Ovary (tissue), 3 donors: ENCODE data around the gene PLEKHH1.

Source experiments
- EP300 ChIP-seq: sonication (generic); formaldehyde crosslinking; IDR thresholded peaks from one replicate; pipeline ENCODE4 v1.6.1; 2017; ENCODE audit warnings: antibody characterized with exemption
- TF ChIP-seq, protein P1 (sequence below), 3 donors: fragments of 450-650 bp in 2 of 3; fragments of 200-600 bp in 1 of 3; IDR thresholded peaks; one replicate each; pipeline versions ENCODE4 v1.5.1 to v1.8.0; 2016 to 2022; ENCODE audit warnings: antibody characterized with exemption in 3 of 3, mild to moderate bottlenecking in 1 of 3
- donor health status: DM: no; HTN: no; CAD: no.

DNA sequence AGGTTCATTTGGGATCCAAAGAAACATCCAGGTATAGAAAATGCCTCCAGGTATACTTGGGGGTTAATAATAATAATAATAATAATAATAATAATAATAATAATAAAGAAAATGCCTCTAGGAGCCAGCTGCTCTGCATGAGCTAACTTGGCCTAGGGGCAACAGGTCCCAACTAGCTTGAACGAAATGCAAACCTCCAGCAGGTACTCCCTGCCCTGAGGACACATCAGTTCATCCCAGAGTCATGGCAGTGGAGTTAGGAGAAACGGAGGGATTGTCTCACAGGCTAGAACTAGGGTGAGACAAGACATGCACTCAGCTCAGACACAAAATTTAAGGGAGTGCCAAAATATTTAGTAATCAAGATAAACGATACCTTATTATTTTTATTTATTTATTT is 32.1 kb upstream of the PLEKHH1 start:
- TF ChIP-seq, protein P1, sequence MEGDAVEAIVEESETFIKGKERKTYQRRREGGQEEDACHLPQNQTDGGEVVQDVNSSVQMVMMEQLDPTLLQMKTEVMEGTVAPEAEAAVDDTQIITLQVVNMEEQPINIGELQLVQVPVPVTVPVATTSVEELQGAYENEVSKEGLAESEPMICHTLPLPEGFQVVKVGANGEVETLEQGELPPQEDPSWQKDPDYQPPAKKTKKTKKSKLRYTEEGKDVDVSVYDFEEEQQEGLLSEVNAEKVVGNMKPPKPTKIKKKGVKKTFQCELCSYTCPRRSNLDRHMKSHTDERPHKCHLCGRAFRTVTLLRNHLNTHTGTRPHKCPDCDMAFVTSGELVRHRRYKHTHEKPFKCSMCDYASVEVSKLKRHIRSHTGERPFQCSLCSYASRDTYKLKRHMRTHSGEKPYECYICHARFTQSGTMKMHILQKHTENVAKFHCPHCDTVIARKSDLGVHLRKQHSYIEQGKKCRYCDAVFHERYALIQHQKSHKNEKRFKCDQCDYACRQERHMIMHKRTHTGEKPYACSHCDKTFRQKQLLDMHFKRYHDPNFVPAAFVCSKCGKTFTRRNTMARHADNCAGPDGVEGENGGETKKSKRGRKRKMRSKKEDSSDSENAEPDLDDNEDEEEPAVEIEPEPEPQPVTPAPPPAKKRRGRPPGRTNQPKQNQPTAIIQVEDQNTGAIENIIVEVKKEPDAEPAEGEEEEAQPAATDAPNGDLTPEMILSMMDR (IDR thresholded peaks at IDR 0.05) = no peak
- TF ChIP-seq EP300 = no peak
